ENCODE results near the gene ABHD17A.
"Not testable (repeated sequence)": the region's sequence is repeated elsewhere in the genome, so short reads cannot be mapped to it uniquely, and the experiment has no call there.

The ABHD17A gene

DNA sequence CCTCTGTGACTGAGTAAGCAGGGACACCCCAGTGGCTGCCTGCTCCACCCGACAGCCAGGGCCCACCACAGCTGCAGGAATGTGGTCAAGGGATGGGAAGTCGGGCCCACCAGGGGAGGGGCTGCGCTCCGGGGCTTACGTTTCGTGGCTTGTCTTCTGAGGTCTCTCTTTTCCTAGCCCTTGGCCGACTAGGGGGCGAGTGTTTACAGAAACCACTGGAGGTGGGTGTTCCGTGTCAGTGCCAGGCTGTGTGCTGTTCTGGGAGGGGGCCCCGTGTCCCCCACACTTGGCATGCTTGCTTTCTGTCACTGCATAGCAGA lies 24.4 kb upstream of the ABHD17A start:
- no peak for DNase-seq

DNA sequence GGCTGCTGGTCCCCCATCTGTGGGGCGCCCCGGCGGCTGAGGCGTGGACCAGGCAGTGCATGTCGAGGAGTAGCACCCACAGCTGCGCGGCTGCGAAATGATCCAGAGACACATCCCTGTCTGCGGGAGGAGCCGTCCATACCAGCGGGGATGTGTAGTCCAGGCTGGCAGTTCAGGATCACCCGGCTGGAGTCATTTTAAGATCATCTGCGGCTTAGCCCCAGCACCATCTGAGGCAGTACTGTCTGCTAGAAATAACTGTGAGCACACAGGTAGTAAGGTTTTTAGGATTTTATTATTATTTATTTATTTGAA lies 23.0 kb upstream of the ABHD17A start:
- no peak for DNase-seq

DNA sequence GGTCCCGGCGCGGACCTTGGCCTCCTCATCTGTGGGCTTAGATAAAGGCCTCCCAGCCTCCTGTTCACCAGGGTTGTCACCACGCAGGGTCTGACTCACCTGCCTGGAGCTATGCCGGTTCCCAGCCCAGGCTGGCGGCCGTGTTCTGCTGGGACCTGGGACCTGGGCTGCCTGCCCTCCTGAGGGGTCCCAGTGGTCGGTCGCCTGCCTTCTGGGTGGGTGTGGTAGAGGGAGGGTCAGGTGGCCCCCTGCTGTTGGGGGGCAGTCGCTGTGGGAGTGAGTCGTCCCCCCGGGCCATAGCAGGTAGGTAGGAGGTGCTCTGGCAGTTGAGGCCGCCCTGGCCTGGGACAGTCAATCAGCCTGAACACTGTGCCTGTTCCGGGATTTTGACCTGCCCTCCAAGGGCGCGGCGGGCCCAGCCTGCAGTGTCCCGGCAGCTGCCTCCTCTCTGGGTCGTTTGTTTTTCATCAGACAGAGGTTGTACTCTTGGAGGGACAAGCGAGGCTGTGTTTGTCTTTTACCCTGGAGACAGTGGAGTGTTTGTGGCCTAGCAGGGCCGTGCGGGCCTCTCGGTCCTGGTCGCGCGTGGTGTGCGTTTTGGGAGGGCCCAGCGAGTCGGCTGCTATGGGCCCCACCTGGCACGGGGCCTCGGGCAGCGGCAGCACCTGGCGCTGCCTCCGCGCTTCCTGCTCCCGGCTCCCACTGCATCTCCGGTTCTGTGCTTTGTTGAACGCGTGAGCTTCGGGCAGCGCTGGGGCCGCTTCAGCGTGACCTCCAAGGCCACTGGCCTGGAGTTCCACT lies 22.5 kb upstream of the ABHD17A start:
- no peak for DNase-seq

DNA sequence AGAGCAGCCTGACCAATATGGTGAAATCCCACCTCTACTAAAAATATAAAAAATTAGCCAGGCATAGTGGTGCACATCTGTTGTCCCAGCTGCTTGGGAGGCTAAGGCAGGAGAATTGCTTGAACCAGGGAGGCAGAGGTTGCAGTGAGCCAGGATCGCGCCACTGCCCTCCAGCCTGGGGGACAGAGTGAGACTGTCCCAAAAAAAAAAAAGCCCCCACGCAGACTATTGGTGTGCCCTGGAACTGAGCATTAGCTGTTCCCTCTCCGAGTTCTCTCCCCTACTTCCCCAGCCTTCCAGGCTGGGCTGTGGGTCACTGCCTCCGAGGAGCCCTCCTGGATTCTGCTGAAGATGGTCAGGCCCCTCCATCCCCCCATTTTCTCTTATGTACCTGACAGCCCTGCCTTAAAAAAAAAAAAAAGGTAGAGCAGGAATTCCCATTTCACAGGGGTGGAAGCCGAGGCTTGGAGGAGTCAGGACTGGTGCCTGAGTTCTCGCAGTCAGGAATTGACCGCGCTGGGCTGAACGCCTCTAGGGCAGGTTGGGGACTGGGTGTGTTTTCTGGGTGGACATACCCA lies 21.8 kb upstream of the ABHD17A start:
- DNase-seq = no peak

DNA sequence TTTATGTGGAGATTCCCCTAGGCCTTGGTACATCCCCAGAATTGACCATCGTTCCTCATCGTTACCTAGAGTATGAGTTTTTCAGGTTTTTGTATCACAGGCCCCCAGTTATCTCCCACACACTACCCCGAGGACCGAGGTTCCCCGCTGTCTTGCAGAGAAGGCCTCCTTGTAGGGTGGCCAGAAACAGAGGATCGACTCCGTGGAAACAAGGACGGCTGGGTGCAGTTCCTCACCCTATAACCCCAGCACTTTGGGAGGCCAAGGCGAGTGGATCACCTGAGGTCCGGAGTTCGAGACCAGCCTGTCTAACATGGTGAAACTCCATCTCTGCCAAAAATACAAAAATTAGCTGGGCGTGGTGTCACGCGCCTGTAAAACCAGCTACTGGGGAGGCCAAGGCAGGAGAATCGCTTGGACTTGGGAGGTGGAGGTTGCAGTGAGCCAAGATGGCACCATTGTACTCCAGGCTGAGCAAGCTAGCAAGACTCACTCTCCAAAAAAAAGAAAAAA lies 20.6 kb upstream of the ABHD17A start:
- DNase-seq = no peak

DNA sequence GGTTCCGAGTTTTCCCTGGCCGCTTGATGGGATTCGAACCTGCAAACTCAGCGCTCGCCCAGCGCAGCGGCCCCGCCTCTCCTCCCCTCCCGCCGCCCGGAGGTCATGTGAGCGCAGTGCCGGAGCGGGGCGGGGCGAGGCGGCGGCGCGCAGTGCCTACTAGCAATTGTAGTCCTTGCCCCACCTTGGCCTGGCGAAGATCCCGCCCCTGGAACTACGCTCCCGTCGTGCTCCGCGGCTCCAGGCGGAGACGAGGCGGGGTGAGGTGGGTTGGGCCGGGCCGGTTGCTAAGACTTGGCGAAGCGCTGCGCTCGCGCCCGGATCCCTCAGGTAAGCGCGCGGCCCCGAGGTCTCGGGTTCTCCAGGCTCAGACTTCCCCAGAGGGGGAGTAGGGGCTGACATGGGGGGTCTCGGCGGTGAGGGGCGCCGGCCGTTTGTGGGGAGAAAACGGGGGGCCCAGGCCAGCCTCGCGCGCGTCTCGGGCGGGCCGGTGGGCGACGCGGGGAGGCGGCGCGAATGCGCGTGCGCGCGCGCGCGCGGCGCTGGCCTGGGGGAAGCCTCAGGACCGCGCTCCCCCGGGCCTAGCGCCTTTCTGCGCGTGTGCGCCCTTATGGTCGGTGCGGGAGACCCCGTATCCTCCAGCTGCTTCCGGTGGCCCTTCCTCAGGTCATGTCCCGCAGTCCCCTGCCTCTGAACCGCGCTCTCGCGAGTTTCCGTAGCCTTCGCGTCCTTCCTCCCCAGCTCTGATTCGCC lies 20.0 kb upstream of the ABHD17A start, which contains the start of the genes ADAT3 and SCAMP4:
Gene ADAT3 (plus strand): TSS at position 290 of the 753 bp plus-strand sequence. CDS start 6,649 bp downstream, outside the sequence.
Gene SCAMP4 (plus strand): TSS at position 290 of the 753 bp plus-strand sequence. CDS start 9,621 bp downstream, outside the sequence.
- DNase-seq = peak; percentile 96

DNA sequence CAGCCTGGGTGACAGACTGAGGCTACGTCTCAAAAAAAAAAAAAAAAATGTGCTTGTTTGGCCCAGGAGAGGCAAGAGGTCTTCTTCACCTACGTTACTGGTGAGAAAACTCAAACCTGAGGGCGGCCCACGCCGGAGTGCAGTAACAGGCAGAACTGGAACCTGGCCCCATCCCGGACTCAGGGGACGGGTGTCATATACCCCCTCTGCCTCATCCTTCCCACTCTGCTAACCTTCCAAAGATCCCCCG lies 19.5 kb upstream of the ABHD17A start:
- no peak for DNase-seq

DNA sequence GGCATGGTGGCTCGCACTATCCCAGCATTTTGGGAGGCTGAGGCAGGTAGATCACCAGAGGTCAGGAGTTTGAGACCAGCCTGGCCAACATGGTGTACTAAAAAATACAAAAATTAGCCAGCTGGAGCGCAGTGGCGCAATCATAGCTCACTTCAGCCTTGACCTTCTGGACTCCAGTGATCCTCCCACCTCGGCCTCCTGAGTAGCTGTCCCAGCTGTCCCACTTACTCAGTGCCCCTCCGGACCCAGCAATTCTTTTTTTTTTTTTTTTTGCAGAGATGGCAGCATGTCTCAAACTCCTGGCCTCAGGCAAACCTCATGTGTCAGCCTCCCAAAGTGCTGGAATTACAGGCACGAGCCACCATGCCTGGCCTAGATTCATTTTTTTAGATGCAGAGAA lies 17.6 kb upstream of the ABHD17A start:
- no peak for DNase-seq

DNA sequence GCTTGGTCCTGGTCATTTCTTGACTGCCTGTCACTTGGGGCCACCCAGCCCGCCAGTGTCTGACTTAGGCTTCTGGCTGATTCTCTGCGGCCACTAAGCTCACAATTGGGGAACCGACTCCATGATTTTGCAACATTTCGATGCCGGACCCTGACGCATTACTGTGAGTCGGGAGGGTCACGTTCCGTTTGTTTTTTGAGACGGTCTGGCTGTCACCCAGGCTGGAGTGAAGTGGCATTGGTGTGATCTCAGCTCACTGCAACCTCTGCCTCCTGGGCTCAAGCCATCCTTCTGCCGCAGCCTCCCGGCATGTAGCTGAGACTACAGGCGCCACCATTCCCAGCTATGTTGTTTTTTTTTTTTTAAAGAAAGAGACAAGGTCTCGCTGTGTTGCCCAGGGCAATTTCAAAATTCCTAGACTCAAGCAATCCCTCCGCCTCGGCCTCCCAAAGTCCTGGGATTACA lies 16.7 kb upstream of the ABHD17A start:
- no peak for DNase-seq

DNA sequence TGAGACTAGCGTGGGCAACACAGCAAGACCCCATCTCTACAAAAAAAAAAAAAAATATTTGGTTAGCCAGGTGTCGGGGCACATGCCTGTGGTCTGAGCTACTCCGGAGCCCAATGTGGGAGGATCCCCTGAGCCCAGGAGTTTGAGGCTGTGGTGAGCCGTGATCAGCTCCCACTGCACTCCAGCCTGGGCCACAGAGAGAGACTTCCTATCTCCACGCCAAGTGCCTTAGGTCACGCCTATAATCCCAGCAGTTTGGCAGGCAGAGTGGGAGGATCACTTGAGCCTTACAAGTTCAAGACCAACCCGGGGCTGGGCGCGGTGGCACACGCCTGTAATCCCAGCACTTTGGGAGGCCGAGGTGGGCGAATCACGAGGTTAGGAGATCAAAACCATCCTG lies 11.2 kb upstream of the ABHD17A start:
- no peak for DNase-seq

DNA sequence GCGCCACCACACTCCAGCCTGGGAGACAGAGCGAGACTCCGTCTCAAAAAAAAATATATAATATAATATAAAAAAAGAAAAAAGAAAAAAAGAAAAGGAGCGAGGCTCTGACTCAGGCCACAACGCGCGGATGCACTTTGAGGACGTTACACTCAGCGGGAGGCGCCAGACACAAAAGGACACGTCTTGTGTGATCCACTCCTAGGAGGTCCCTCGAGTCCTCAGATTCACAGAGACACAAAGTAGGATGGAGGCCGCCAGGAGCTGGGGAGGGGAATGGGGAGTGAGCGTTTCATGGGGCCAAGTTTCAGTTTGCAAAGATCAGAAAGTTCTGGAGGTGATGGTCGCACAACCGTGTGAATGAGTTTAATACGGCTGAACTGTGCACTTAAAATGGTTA lies 8.5 kb upstream of the ABHD17A start:
- DNase-seq = no peak

DNA sequence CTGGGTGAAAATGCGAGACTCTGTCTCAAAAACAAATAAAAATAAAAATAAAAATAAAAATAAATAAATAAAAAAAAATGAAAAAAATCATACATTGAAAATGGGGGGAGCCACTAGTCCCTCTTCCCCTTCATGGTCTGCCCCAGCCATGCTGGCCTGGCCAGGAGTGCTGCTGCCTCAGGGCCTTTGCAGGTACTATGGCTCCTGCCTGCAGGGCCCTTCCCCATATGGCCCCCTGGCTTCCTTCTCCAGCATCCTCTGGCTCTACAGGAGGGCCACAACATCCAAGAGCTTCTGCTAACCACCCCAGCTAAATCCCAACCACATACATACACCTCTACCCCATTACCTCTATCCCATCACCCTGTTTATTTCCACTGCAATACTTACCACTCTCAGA lies 4.6 kb upstream of the ABHD17A start:
- no peak for DNase-seq

DNA sequence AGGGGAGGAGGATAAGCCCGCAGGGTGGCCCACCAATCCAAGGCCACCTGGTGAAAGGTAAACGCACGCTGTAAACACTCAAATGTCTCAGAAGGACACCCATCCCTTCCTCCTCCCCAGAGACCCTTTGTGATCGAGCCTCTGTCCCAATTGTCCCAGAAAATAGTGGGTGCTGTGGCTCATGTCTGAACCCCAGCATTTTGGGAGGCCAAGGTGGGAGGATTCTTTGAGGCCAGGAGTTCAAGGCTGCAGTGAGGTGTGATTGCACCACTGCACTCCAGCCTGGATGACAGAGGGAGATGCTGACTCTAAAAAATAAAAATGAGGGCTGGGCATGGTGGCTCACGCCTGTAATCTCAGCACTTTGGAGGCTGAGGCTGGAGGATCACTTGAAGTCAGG lies 3.1 kb upstream of the ABHD17A start:
- no peak for DNase-seq

DNA sequence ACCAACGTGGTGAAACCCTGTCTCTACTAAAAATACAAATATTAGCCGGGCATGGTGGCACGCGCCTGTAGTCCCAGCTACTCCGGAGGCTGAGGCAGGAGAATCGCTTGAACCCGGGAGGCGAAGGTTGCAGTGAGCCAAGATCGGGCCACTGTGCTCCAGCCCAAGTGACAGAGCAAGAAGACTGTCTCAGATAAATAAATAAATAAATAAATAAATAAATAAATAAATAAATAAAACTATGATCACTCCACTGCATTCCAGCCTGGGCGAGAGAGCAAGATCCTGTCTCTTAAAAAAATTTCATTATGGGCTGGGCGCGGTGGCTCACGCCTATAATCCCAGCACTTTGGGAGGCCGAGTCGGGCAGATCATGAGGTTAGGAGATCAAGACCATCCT lies 1.1 kb upstream of the ABHD17A start:
- DNase-seq = not testable (repeated sequence)

DNA sequence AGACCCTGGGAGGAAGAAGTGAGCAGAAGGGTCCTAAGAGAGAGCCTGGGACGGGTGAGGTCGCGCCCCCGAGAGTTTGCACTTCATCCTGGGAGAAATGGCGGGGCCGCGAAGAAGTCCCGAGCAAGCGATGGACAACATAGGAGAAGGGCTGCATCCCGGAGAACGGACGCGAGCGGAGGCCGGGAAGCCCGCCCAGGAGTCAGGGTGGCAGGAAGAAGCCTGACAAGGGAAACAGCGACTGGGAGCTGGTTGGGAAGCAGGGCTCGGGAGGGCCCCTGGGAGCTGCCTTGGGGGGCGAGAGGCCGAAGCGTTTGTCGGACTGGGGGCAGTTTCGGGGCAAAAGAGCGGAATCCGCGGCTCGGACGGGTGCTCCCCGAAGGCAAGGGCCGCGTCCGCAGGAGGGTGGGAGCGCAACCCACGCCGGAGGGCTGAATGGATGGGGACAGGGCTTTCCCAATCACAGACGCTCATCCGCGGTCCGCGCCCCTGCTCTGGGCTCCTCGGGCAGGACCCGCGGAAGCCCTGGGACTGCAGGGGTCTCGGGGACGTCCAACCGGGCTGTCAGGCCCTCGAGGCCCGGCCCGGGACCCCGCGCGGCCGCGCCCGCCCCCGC lies 469 bp downstream of the ABHD17A start:
- DNase-seq = no peak

DNA sequence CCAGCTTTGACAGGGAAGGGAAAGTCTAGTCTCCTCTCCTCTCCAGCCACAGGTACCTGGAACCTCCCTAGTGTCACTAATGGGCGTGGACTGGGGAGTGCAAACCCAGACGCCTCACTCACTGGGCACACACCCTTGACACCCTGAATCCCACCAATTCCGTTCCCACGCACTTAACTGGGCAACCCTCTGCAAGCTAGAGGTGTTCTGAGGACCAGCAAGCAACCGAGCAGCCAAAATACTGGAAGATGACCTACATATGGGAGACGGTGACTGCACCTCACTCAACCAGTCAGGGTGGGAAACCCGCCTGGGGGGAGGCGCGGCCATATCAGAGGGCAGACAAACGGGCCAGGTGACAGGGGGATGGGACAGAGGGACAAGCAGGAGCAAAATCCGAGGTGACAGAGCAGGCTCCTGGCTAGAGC lies 991 bp downstream of the ABHD17A start:
- no peak for DNase-seq

DNA sequence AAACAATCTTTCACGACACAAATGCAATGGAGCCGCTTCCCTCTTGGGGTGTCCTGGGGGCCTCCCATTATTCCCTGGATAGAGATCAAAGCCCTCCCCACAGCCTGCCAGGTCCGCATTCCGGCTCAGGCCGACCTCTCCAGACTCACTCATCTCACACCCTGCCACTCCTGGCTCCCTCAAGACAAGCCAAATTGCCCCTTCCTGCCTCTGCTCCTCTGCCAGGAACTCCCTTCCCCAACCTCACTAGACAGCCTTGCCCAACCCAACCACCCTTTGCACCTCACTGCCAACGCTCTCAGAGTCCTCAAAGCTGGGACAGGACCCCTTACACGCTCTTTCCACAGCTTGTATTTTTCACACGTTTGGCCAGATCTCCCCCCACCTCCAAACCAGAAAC lies 1.5 kb downstream of the ABHD17A start:
- no peak for DNase-seq

DNA sequence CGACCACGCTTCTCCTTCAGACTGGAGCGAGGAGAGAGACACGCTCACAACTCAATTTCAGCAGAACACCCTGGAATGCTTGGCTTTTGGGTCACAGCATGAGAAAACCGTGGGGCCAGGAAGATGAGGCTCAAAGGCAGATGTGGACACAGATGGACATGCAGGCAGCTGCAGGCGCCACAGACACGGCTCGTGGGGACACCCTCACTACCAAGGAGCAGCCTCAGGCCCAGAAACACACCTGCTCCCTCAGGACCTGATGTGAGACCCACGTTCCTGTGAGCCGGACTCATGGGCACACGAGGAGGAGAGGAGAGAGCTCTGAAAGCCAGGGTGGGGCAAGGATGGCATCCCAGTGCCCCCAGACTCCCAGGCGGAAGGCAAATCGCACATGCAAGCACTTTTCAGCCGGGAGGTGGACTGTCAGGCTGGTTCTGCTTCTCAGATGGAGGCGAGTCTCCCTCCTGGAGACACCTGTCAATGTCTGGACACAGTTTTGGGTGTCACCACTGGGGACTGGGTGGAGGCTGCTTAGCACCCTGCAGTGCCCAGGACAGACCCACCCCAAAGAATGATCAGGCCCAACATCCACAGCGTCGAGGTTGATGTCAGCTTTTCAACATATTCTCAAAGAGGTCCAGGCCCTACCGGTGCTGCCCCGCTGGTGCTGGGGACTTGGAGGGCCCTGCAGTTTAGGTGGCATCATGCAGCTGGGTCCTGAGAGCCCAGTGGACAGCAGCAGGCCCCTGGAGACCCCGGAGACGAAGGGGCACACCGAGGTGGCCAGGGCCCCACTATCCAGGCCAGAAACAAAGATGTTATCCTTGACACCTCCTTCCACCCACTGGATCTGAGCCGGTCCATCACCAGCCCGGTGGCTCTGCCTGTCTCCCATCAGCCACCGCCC lies 2.3 kb downstream of the ABHD17A start:
- DNase-seq = no peak

DNA sequence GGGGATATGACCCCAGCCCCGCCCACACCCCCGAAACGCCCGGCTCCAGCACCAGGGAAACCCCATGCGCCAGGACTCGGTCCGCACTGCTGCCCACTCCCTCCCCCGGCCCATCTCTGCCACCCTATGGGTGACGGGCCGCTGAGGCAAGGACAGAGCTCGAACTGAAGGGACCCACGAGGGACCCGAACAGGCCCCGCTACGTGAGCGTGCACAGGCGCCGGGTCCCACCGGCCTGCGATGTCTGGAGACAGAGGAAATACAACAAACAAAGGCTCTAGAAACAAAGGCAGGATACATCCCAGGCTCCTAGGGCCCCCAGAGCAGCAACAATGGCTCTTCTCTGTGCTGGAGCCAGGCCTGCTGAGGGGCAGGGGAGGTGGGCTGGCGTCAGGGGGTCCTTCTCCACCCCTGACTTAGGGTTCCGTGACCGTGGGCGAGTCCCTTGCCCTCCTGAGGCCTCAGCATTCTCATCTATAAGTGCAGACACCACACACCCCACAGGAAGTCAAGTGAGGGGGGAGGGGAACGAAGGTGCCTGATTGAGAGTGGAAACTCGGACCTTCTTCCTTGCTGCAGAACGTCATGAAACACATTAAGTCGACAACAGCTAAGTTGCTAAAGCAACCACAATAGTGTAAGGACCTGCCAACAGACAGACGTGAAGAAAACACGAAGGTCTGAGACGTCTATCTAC lies 3.1 kb downstream of the ABHD17A start:
- DNase-seq = no peak

DNA sequence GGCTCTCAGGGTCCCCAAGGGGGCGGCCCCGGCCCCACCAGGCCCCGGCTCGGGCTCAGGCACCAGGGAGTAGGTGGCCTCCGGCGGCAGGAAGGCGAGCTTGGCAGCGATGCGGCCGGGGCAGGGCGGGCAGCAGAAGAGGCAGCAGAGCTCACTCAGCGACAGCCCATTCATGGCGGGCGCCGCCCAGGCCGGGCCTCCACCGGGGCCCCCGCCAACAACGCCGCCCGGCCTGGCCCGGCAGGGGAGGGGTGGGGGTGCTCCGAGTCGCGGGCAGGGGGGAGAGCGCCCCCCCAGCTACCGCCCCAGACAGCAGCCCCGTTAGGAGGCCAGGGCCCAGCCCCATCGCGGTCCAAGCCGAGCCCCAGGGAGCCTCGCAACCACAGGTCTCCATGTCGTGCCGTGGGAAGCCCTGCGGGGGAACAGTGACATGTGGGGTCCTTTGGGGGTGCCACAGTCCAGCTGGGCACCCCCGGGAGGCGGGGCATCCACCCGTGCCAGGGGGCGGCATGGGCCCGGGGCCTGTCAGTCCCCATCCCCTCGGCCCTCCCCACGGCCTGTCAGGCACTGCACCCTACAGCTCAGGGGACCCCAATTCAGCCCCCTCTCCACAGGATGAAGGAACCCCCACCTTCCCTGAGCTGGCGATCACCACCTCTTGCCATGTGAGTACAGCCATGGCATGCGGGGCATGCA lies 3.8 kb downstream of the ABHD17A start:
- DNase-seq = not testable (repeated sequence)
